OCI-LY7 (cell line): ENCODE measurements around the gene NR3C1. TPM values are rescaled to one million over a fixed set of nuclear protein-coding genes. Genes with fewer than 3 reads are reported as not detected.

Source experiments
- BruUV-seq: library from RNA; stranded (reverse); fragments of 400-500 nt; replicated peaks from 2 replicates; lab custom pipeline; 2021; lab: Mats Ljungman, UMichigan
- CTCF ChIA-PET: fragments of 300-600 bp; sonication (Branson Sonifier 250); formaldehyde crosslinking; loops from one replicate; lab custom pipeline; 2022; ENCODE audit warnings: antibody characterized with exemption; ENCODE audit not compliant: unreplicated experiment; lab: Charles Lee
- POLR2A ChIA-PET: fragments of 300-600 bp; sonication (Branson Sonifier 250); formaldehyde crosslinking; loops from one replicate; lab custom pipeline; 2022; ENCODE audit warnings: antibody characterized with exemption; lab: Charles Lee
- DNase-seq: peaks from one replicate; pipeline ENCODE4 v3.0.0-alpha.2; 2015; ENCODE audit warnings: low spot score
- H2AFZ ChIP-seq: fragments of 200-600 bp; sonication (generic), shearing (Covaris generic); 2 replicates; pipeline ENCODE4 v1.6.1; 2014; ENCODE audit warnings: mild to moderate bottlenecking, antibody characterized with exemption, low read length, moderate library complexity
- H3K27ac ChIP-seq: fragments of 200-600 bp; sonication (generic); 2 replicates; pipeline ENCODE4 v1.5.1; 2014; ENCODE audit warnings: mixed run types, low read depth, mild to moderate bottlenecking, moderate library complexity, low read length, inconsistent platforms; ENCODE audit not compliant: poor library complexity, severe bottlenecking
- H3K36me3 ChIP-seq: fragments of 200-600 bp; sonication (generic); 2 replicates; pipeline ENCODE4 v1.6.1; 2014; ENCODE audit warnings: mild to moderate bottlenecking, antibody characterized with exemption, low read length, moderate library complexity, mixed read lengths; ENCODE audit not compliant: insufficient read depth
- H3K4me1 ChIP-seq: fragments of 200-600 bp; sonication (generic); 2 replicates; pipeline ENCODE4 v1.5.1; 2014; ENCODE audit warnings: mild to moderate bottlenecking, low read length; ENCODE audit not compliant: insufficient read depth, poor library complexity, severe bottlenecking
- H3K4me2 ChIP-seq: fragments of 200-600 bp; sonication (generic); 2 replicates; pipeline ENCODE4 v1.6.1; 2014; ENCODE audit warnings: mild to moderate bottlenecking, low read length
- H3K4me3 ChIP-seq: fragments of 200-600 bp; sonication (generic); 2 replicates; pipeline ENCODE4 v1.5.1; 2014; ENCODE audit warnings: mild to moderate bottlenecking, low read depth, low read length; ENCODE audit not compliant: poor library complexity, severe bottlenecking
- H3K79me2 ChIP-seq: fragments of 200-600 bp; sonication (generic); 2 replicates; pipeline ENCODE4 v1.6.1; 2016; ENCODE audit warnings: low read depth, mild to moderate bottlenecking, low read length, moderate library complexity, mixed read lengths; ENCODE audit not compliant: insufficient read depth
- H3K9me2 ChIP-seq: fragments of 200-600 bp; sonication (generic); 2 replicates; pipeline ENCODE4 v1.6.1; 2016; ENCODE audit warnings: mild to moderate bottlenecking, low read length, mixed read lengths; ENCODE audit not compliant: insufficient read depth
- H3K9me3 ChIP-seq: fragments of 200-600 bp; sonication (generic); 2 replicates; pipeline ENCODE4 v1.6.1; 2014; ENCODE audit warnings: mild to moderate bottlenecking, mixed run types, low read length, mixed read lengths
- H4K20me1 ChIP-seq: fragments of 200-600 bp; sonication (generic); 2 replicates; pipeline ENCODE4 v1.6.1; 2014; ENCODE audit warnings: mild to moderate bottlenecking, antibody characterized with exemption, low read length, moderate library complexity, mixed read lengths; ENCODE audit not compliant: insufficient read depth
- EZH2phosphoT487 ChIP-seq: fragments of 200-600 bp; sonication (generic); IDR thresholded peaks from 2 replicates; pipeline ENCODE4 v1.6.1; 2018; ENCODE audit warnings: low read depth, borderline replicate concordance, mild to moderate bottlenecking, mixed run types, antibody characterized with exemption, low read length, moderate library complexity, mixed read lengths
- intact Hi-C: fragments of 100-400 bp; cut with micrococcal nuclease; formaldehyde crosslinking; loops from one replicate; pipeline ENCODE4 v1.10.0; 2022; ENCODE audit not compliant: unreplicated experiment
- total RNA-seq, 2 experiments: library from RNA; depleted of rRNA in 1 of 2; stranded (reverse); fragments of >200 nt in 1 of 2; shearing (Covaris generic) in 1 of 2; gene quantifications; 2 replicates each; pipeline ENCODE4 v1.2.3, GENCODE V29; 2014 to 2022
- TF ChIP-seq, protein P1 (sequence below): fragments of 200-600 bp; sonication (generic); conservative IDR thresholded peaks from 2 replicates; pipeline ENCODE4 v1.5.1; 2014; ENCODE audit warnings: mild to moderate bottlenecking, antibody characterized with exemption, low read length, moderate library complexity, mixed read lengths

The NR3C1 gene
- total RNA-seq, 2 experiments from 2014 or later: 45.6 to 106 TPM

GRCh38 chr5:143359869-143360268, 43.6 kb downstream of the NR3C1 start:
- intact Hi-C loops: no loop called here
- POLR2A ChIA-PET: interaction anchor here (0.6 to 3.4 kb wide), 9 partner anchors 8 to 296 kb away, joined by 3 to 29 read pairs (median 4); no protein-coding TSS in a partner anchor
- Histone ChIP-seq H3K9me2 (no peaks in the 10 kb centered on the region), H3K9me3 (peaks cover 15% of the 10 kb centered on the region; the same call in 1 of the 2 replicates), H3K4me2 (peak overlapping the region; percentile 65), H3K79me2 (peaks cover 99% of the 10 kb centered on the region), H3K4me1 (peaks cover 27% of the 10 kb centered on the region), H3K4me3 (no peak overlapping the region), H3K36me3 (peaks cover 26% of the 10 kb centered on the region), H4K20me1 (peaks cover 24% of the 10 kb centered on the region), H3K27ac (no peak overlapping the region), H2AFZ (no peak overlapping the region)
- no peak for TF ChIP-seq EZH2phosphoT487
- TF ChIP-seq, protein P1, sequence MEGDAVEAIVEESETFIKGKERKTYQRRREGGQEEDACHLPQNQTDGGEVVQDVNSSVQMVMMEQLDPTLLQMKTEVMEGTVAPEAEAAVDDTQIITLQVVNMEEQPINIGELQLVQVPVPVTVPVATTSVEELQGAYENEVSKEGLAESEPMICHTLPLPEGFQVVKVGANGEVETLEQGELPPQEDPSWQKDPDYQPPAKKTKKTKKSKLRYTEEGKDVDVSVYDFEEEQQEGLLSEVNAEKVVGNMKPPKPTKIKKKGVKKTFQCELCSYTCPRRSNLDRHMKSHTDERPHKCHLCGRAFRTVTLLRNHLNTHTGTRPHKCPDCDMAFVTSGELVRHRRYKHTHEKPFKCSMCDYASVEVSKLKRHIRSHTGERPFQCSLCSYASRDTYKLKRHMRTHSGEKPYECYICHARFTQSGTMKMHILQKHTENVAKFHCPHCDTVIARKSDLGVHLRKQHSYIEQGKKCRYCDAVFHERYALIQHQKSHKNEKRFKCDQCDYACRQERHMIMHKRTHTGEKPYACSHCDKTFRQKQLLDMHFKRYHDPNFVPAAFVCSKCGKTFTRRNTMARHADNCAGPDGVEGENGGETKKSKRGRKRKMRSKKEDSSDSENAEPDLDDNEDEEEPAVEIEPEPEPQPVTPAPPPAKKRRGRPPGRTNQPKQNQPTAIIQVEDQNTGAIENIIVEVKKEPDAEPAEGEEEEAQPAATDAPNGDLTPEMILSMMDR: no peak
- BruUV-seq: no TSS peak
- CTCF ChIA-PET: no interaction called here
- DNase-seq: no peak

GRCh38 chr5:143356855-143357583, 46.5 kb downstream of the NR3C1 start:
- Histone ChIP-seq H3K9me3 (no peaks in the 10 kb centered on the region), H3K36me3 (peaks cover 15% of the 10 kb centered on the region), H2AFZ (no peak overlapping the region), H3K9me2 (no peaks in the 10 kb centered on the region), H3K27ac (no peak overlapping the region), H3K4me1 (peaks cover 38% of the 10 kb centered on the region), H4K20me1 (peaks cover 20% of the 10 kb centered on the region), H3K4me3 (no peak overlapping the region), H3K79me2 (peaks cover 100% of the 10 kb centered on the region), H3K4me2 (no peak overlapping the region)
- POLR2A ChIA-PET: interaction anchor here (0.7 kb wide), 2 partner anchors 16 to 43 kb away, joined by 3 to 4 read pairs; no protein-coding TSS in a partner anchor
- intact Hi-C loops: no loop called here
- CTCF ChIA-PET: no interaction called here
- no peak for DNase-seq
- BruUV-seq: no TSS peak
- TF ChIP-seq, protein P1: no peak
- TF ChIP-seq EZH2phosphoT487: no peak

- TF ChIP-seq EZH2phosphoT487: no peak
- TF ChIP-seq, protein P1: no peak
- H2AFZ ChIP-seq: no peak overlapping the region
- no peak overlapping the region for H3K4me2 ChIP-seq
- peaks cover 24% of the 10 kb centered on the region for H3K4me1 ChIP-seq
- BruUV-seq: no TSS peak
- H3K36me3 ChIP-seq: peaks cover 14% of the 10 kb centered on the region
- intact Hi-C loops: no loop called here
- ChIA-PET CTCF (no interaction called here), POLR2A (interaction anchor here (0.7 to 2.7 kb wide), 3 partner anchors 12 to 593 kb away, joined by 3 to 10 read pairs (median 3); no protein-coding TSS in a partner anchor)
- H3K9me2 ChIP-seq: no peaks in the 10 kb centered on the region
- DNase-seq: no peak
- H3K27ac ChIP-seq: no peak overlapping the region
- H3K9me3 ChIP-seq: no peaks in the 10 kb centered on the region
- peaks cover 12% of the 10 kb centered on the region for H4K20me1 ChIP-seq
- no peak overlapping the region for H3K4me3 ChIP-seq
- H3K79me2 ChIP-seq: peaks cover 100% of the 10 kb centered on the region
Measured at GRCh38 chr5:143355710-143356109, 47.8 kb downstream of the NR3C1 start.
